Hippocampal formation (tissue), 2 donors: ENCODE measurements around the gene DGAT2.
A peak's percentile ranks its signal among the peaks of the same experiment; 100 is the strongest.

Experiments
- DNase-seq, 2 donors: peaks; one replicate each; lab custom pipeline; 2025; lab: John Stamatoyannopoulos, UW

The DGAT2 gene

DNA sequence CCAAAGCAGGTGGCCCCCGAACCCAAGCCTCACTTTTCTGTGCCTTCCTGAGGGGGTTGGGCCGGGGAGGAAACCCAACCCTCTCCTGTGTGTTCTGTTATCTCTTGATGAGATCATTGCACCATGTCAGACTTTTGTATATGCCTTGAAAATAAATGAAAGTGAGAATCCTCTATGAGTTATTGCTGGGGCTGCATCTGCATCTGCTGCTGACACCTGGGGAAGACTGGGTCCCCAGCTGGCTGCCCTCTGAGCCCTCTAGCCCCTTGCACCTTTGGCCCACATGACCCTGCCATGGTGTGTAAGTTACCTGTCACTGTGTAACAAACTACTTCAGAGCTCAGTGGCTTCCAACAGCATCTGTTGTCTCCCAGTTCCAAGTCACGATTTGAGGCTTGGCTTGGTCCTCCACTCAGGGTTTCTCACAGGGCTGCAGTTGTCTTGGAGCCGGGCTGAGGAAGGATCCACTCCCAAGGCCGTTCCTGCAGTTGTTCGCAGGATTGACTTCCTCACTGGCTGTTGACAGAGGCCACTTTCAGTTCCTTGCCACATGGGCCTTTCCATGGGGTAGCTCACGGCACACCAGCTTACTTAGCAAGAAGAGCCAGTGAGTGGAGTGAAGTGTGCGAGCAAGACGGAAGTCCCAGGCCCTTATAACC, 32.9 kb downstream of the DGAT2 start:
- peak in 1 of 2 donors; percentile 24 for DNase-seq

GRCh38 chr11:75802021-75802912, 33.7 kb downstream of the DGAT2 start:
- DNase-seq: no peak

- DNase-seq: peak; percentile 70 to 71
These were observed 34.6 kb downstream of the DGAT2 start for GRCh38 chr11:75802913-75803820.

GRCh38 chr11:75809111-75809510, 40.5 kb downstream of the DGAT2 start:
- no peak for DNase-seq

DNA sequence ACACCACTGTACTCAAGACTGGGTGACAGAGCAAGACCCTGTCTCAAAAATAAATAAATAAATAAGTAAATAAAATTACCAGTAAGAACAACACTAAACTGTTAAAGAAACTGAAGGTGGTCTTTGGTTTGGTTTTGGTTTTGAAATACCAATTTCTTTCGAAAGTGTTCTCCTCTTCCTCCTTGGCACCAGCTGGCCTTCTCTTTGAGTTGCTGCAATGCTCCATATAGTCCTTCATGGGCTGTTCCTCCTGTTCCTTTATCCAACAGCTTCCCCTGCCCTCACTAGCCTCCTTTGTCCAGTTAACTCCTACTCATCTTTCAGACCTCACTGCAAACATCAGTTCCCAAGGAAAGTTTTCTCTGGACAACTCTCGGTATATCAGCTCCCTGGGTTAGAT, 41.4 kb downstream of the DGAT2 start:
- no peak for DNase-seq

- no peak for DNase-seq
These were observed 42.2 kb downstream of the DGAT2 start for GRCh38 chr11:75810637-75811390.

DNA sequence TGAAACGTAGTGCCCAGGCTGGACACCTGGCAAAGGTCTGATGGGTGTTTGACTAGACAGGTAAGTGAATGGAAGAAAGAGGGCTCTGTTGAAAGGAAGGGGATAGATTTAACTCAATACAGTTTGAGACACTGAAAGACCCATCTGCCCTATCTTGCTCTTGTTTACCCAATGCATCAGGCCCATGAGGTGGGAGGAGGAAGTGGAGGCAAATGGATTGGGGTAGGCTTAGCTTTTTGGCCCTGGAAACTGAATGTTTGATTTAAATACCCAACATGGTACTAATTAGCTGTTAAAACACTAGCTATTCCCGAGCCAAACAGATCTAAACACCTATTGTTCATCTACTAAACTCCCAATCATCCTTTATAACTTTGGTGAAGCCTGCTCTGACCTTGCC, 42.9 kb downstream of the DGAT2 start:
- DNase-seq: no peak

DNA sequence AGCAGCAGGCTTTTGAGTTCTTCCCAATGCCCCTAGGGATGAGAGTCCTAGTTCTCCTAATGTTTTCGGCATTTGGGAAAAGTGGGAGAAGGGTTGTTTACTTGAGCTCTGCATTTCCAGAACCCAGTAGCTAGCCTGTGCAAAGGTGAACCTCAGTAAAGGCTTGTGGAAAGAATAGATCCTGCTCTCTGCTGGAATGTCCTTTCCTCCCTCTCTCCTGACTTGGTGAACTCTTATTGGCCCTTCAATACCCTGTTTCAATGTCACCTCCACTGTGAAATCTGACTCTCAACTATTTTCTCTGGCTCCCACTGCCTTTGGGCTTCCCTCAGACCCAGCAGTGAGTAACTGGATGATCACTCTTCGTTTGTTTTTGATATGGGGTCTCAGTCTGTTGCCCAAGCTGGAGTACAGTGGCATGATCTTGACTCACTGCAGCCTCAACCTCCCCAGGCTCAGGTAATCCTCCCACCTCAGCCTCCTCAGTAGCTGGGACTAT, 44.0 kb downstream of the DGAT2 start:
- no peak for DNase-seq

- DNase-seq: no peak
These were observed 44.5 kb downstream of the DGAT2 start for GRCh38 chr11:75813124-75813523.

DNA sequence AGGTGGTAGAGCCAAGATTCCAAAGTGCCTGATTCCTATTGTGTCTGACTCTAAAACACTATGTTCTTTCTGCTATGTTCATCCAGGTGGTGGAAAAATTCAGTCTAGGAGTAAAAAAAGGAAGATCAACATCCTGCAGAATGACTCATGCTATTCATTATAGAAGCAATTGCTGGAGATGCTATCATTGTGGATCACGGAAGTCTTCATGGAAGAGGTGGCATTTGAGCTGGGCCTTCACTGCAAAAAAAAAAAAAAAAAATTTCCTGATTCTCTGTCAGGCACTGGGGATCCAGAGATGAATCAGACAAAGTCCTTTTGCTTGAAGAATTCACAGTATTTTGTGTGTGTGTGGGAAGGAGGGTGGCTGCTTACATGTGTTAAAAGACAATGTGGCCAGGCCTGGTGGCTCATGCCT, 45.1 kb downstream of the DGAT2 start:
- no peak for DNase-seq

DNA sequence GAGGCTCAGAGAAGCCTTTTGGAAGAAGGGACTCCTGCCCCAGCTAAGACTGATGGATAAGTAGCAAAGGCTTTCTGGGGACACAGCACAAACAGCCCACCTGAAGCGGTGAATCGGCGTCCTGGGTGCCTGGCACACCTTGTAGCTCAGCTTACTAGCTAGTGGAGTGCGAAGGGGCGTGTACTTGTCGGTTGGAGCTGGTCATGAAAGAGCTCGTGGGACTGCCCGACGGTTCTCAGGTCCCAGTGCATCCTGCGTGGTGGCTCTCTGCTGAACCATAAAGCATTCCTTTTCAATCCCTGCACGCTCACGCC, 45.7 kb downstream of the DGAT2 start:
- no peak for DNase-seq

- peak; percentile 99 to 100 for DNase-seq
These were observed 46.2 kb downstream of the DGAT2 start, which contains the start of gene UVRAG for GRCh38 chr11:75814677-75815344. Gene UVRAG, plus strand, starts transcription at chr11:75815210. Its CDS starts 198 bp downstream, at chr11:75815408.

- no peak for DNase-seq
These were observed 47.0 kb downstream of the DGAT2 start for GRCh38 chr11:75815345-75816168.

GRCh38 chr11:75816561-75817239, 48.1 kb downstream of the DGAT2 start:
- DNase-seq: no peak

DNA sequence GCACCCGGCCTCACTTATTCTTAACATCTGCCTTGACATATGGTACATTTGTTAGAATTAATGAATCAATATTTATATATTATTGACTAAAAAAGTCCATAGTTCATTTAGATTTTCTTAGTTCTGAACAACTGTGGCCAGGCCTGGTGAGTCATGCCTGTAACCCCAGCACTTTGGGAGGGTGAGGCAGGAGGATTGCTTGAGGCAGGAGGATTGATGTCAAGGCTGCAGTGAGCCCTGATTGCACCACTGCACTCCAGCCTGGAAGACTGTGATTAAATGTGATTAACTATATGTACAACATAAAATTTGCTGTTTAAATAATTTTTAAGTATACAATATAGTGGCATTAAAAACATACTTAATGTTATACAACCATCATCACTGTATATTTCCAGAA, 52.1 kb downstream of the DGAT2 start:
- no peak for DNase-seq

DNA sequence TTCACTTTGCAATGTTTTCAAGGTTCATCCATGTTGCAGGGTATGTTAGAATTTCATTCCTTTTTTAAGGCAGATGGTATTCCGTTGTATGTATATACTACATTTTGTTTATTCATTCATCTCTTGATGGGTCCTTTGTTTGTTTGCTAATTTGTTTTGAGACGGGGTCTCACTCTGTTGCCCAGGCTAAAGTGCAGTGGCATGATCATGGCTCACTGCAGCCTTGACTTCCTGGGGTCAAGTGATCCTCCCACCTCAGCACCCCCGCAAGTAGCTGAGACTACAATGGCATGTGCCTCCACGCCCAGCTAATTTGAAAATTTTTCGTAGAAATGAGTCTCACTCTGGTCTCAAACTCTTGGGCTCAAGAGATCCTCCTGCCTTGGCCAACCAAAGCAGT, 52.6 kb downstream of the DGAT2 start:
- DNase-seq: no peak

DNA sequence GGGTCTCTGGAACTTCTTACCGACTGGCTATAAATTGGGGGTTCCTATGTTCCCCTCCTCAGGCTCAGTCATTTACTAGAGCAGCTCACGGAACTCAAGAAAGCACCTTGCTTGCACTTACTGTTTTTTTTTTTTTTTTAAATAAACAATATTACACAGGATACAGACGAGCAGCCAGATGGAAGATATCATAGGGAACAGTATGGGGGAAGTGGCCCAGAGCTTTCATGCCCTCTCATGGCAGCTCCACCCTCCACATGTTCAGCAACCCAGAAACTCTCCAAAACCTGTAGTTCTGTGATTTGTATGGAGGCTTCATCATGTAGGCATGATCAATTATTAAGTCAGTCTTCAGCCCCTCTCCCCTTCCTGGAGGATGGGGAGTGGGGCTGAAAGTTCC, 54.0 kb downstream of the DGAT2 start:
- DNase-seq: no peak

DNA sequence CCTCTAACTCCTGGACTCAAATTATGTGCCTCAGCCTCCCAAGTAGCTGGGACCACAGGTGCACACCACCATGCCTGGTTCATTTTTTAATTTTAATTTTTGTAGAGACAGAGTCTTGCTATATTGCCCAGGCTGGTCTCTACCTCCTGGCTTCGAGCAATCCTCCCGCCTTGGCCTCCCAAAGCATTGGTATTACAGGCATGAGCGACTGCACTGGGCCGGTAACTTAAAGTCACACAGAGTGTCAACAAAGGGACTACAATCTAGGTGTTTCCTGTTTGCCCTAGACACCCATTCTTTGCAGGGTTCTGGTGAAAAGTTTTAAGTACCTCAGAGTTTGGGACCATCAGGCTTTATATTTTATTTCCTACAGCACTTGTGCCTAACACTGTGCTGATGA, 54.8 kb downstream of the DGAT2 start:
- DNase-seq: no peak

DNA sequence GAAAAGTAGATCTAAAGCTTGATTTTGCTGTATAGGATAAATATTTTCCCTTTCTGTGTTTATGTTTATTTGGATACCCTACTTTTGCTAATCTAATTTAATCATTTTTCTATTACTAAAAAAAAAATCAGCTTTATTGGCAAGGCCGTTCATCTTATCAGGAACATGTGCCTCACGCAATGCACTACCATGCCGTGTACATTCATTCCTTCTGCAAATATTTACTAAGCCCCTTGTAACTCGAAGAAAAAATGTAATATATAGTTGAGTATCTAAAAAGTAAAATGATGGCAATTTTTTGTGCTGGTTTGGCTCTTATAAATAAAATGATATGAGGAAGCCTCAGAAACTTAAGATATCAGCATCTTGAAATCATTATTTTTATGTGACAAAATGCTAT, 55.4 kb downstream of the DGAT2 start:
- no peak for DNase-seq
